ENCODE data around the gene PPM1B.
"Not testable (repeated sequence)": the region's sequence is repeated elsewhere in the genome, so short reads cannot be mapped to it uniquely, and the experiment has no call there.

PPM1B gene

DNA sequence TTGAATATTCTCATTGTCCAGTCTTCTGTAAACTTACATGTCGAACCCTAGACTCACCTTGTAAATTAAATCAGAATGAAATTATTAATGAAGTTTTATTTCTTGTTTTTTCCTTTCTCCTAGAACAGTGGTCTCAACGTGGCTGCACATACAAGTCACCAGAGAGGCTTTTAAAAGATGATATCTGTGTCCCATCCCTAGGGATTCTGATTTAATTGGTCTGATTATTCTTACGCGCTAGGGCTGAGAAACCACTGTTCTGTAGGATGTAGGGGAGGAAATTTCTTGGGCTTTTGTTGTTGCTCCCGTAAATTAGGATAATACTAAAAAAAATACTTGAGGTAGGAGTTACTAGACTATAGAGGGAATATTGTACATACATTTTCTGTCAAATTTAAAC lies 32.1 kb downstream of the PPM1B start:
- DNase-seq (ENCODE audit: low spot score): no peak

DNA sequence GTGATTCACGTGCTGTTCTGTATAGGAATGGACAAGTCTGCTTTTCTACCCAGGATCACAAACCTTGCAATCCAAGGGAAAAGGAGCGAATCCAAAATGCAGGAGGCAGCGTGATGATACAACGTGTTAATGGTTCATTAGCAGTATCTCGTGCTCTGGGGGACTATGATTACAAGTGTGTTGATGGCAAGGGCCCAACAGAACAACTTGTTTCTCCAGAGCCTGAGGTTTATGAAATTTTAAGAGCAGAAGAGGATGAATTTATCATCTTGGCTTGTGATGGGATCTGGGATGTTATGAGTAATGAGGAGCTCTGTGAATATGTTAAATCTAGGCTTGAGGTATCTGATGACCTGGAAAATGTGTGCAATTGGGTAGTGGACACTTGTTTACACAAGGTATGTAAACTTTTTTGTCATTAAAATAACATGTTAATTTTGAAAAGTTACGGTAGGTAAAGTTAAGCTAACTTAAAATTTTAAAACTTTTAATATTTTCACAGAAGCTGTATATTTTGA lies 33.0 kb downstream of the PPM1B start:
- DNase-seq (ENCODE audit: low spot score): no peak

DNA sequence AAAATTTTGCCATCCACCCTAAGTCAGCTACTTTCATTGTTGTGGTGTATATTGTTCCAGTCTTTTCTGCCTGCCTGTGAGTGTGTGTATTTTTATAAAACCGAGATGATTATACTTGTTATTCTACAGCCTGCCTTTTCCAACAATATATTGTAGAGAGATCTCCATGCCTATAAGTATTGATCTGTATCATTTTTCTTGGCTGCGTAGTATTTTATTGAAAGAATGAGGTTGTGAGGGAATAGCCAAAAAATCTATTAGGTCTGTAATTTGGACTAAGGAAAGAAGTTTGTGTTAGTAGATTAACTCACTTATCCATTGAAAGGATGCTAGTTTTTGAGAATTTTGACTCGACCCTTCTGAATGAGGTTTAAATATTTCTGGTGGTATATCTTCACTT lies 34.9 kb downstream of the PPM1B start:
- no peak for DNase-seq (ENCODE audit: low spot score)

DNA sequence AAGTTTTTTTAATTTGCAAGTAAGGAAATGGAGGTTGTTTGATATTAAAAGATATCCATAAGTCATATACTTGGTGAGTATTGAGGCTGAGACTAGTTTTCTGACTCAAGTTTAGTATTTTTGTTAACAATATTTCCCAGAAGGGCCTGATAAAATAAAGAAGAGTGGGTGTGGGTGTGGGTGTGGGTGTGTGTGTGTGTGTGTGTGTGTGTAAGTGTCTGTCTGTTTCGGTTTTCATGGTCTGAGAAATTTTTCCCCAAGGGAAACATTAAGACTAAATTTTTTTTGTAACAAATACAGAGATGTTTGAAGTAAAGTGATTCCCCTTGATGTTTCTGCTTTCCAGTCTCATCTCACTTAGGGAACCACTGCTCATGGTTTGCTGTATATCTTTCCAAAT lies 36.5 kb downstream of the PPM1B start:
- DNase-seq (ENCODE audit: low spot score): no peak

DNA sequence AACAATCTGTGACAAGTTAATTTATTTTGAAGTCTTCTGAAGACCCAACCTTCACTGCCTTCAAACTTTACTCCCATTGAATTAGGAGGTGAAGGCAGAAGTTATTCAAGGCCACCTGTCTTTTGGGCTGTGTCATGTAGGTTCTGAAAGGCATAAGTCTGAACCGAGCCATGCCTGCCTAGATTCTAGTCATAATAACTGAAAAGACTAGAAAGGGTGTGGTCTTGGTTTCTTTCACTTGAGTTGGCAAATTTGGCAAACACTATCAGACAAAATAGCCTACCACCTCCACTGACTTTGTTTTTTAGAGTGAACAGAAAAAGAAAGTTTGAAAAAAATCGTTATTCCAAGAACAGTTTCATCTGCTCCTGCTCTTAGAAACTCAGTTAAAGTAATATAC lies 38.4 kb downstream of the PPM1B start:
- DNase-seq (ENCODE audit: low spot score): no peak

GRCh38 chr2:44207648-44208047 lies 39.0 kb downstream of the PPM1B start:
- DNase-seq (ENCODE audit: low spot score): not testable (repeated sequence)

- DNase-seq (ENCODE audit: low spot score): no peak
Observed at GRCh38 chr2:44210362-44210761, 41.7 kb downstream of the PPM1B start.

GRCh38 chr2:44211183-44211582 lies 42.5 kb downstream of the PPM1B start:
- no peak for DNase-seq (ENCODE audit: low spot score)

DNA sequence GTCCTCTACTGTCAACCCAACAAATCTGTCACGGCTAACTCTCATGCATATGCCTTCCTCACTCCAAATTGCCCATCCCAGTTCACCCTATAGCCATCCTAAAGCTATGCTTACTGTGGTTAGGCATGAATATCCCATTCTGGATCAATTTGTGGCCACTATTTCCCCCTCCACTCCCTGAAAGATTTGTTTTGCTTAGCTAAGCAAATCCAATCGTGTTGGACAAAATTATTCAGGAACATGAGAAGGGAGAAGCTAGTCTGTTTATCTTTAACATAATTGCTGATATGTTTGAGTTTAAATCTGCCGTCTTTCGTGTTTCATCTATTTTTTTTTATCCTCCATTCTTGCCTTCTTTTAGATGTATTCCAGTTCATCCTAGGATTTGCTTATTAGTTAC lies 43.6 kb downstream of the PPM1B start:
- no peak for DNase-seq (ENCODE audit: low spot score)

GRCh38 chr2:44215827-44216226 lies 47.2 kb downstream of the PPM1B start:
- no peak for DNase-seq (ENCODE audit: low spot score)

DNA sequence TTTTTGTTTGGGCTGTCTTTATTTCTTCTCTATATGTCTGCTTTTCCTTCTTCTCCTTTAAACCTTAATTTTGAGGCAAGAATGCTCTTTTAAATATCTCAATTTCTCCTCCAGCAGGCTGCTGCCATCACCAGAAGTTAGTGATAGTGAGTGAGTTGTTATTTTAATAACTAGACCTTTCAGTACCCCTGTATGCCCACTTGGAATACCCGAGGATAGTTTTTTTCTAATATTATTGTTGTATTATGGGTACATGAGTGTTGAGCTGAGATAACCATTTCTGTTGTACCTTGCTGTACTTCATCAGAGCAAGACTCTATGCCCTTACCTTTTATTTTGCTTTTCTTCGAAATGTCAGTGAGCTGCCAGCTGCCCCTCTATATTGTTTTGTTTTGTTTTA lies 50.1 kb downstream of the PPM1B start:
- DNase-seq (ENCODE audit: low spot score): no peak

DNA sequence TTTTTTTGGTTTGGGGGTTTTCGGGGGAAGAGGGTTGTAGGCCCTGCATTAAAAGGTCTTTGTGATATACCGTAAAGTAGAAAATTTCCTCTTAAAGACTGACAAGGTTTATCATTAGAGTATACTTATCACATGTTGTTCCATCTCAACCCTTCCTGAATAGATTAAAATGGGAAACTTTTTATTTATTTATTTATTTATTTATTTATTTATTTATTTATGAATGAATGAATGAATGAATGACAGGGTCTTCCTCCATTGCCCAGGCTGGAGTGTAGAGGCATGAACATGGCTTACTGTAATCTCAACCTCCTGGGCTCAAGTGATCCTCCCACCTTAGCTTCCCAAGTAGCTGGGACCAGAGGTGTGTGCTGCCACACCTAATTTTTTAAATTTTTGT lies 58.1 kb downstream of the PPM1B start:
- DNase-seq (ENCODE audit: low spot score): no peak

DNA sequence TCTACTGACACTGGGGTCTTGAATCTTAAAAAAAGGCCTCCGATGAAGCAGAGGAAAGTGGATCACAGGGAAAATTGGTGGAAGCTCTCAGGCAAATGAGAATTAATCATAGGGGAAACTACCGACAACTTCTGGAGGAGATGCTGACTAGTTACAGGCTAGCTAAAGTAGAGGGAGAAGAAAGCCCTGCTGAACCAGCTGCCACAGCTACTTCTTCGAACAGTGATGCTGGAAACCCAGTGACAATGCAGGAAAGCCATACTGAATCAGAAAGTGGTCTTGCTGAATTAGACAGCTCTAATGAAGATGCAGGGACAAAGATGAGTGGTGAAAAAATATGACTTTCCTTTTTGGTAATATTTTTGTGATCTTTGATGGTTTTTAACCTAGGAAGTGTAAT lies 61.7 kb downstream of the PPM1B start:
- DNase-seq (ENCODE audit: low spot score): no peak

DNA sequence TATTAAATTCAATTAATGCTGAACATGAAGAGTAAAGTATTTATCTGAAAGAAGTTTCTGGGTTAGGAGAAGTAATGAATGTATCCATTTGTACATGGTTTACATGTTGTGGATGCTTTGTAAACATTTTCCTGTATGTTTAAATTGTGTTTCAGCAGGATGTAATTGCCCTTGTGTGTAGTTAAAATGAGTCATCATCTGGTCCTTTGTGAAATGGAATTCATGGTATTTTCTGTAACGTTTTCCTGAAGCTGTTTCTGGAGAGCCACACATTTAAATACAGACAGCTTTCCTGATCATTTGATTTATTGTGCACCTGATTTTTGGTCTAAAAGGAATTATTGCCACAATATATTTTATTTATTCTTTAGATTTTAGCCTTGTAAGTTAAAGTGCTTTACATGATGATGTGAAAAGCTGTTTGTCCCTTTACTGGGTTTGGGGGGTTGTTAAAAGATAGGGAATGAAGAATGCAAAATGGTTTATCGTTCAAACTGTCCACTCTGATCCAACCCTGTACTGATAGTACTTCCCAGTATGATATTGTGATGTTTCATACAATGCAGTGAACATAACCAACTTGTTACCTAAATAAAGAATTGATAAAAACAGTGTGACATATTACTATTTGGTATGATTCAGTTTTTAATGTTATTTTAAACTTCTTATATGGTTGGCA lies 64.9 kb downstream of the PPM1B start:
- peak; percentile 80 for DNase-seq (ENCODE audit: low spot score)

- DNase-seq (ENCODE audit: low spot score): no peak
Observed at GRCh38 chr2:44237221-44237620, 68.5 kb downstream of the PPM1B start.

GRCh38 chr2:44242904-44243303 lies 74.2 kb downstream of the PPM1B start:
- no peak for DNase-seq (ENCODE audit: low spot score)

- DNase-seq (ENCODE audit: low spot score): peak; percentile 87
Observed at GRCh38 chr2:44244135-44244871, 75.6 kb downstream of the PPM1B start.

- peak; percentile 82 for DNase-seq (ENCODE audit: low spot score)
Observed at GRCh38 chr2:44245083-44245861, 76.6 kb downstream of the PPM1B start.

DNA sequence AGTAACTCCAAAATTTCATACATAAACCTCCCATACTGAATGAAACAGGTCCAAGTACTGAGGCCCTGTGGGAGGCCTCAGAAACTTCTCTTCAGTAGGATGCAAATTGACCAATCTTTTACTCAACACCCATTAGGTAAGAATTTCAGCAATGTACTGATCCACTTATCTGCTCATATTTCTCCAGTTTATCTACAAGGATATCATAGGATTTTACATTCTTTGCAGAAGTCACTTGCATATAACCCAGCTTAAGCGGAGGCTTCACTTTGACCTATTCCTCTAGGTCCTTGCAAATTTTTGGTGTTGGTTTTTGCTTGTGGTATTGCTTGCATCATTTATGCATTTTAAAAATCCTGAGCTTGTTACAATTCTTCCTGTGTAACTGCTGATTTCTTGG lies 77.8 kb downstream of the PPM1B start:
- no peak for DNase-seq (ENCODE audit: low spot score)

DNA sequence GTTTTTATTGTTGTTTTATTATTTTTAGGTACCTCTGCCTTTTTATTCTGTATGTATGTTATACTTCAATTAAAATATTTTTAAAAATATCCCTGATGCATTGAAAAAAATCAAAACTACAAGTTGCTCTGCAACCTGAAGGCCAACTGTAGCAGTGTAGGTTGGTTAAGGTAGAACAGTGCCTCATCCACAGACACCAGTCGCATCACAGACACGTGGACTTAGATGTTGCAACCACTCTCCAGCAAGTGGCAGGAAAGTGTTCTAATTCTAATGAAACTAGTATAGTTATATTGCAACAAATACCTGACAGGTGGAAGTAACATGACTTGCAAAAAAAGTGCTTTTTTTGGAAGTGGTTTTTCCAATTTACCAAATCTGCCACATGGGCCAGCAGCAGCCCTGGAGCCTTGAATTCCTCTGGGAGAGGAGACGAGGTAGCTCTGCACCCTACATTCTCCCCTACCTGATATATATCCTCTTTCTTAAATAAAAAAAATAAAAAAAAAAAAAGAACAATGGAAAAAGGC lies 78.2 kb downstream of the PPM1B start:
- DNase-seq (ENCODE audit: low spot score): no peak

DNA sequence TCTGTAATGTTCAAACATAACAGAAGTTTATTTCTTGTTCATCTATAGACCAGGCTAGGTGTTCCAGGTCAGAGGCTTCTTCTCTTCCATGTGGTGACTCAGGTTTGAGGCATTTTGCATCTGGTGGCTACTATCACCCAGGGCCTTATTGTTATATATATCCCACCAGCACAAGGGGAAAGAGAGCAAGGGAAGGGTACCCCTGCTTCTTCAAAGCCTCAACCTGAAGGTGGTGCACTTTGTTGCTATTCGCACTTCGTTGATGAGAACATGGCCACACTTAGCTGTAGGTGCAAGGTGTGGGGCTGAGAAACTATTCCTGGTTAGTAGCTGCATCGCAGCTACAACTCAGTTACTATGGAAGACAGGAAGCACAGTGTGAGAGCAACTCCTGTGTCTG lies 79.2 kb downstream of the PPM1B start:
- DNase-seq (ENCODE audit: low spot score): no peak

GRCh38 chr2:44249269-44249668 lies 80.6 kb downstream of the PPM1B start:
- DNase-seq (ENCODE audit: low spot score): not testable (repeated sequence)

GRCh38 chr2:44250376-44250775 lies 81.7 kb downstream of the PPM1B start:
- no peak for DNase-seq (ENCODE audit: low spot score)

Measured in SW480 (cell line).